RWPE2 (cell line): ENCODE data around the gene PEAK3.

Experiments used
- ATAC-seq: fragments of 200-7000 bp; cut with Tn5 transposase; 3 replicates; pipeline ENCODE4 v1.9.1; 2021; ENCODE audit warnings: low read depth
- DNase-seq: peaks from one replicate; pipeline ENCODE4 v3.0.0-alpha.2; 2020; ENCODE audit warnings: low spot score
- H3K27ac ChIP-seq: fragments of 450-650 bp; 2 replicates; pipeline ENCODE4 v1.5.1; 2017; ENCODE audit warnings: mild to moderate bottlenecking; ENCODE audit not compliant: poor library complexity, severe bottlenecking
- H3K27me3 ChIP-seq: fragments of 250-450 bp; sonication (Bioruptor Pico); 2 replicates; pipeline ENCODE4 v1.5.1; 2021; ENCODE audit warnings: mild to moderate bottlenecking, moderate library complexity; ENCODE audit not compliant: insufficient read depth, poor library complexity, severe bottlenecking
- H3K36me3 ChIP-seq: fragments of 250-450 bp; sonication (Bioruptor Pico); 2 replicates; pipeline ENCODE4 v1.5.1; 2020; ENCODE audit warnings: low read depth, mild to moderate bottlenecking, moderate library complexity
- H3K4me1 ChIP-seq: fragments of 250-450 bp; sonication (Bioruptor Pico); 2 replicates; pipeline ENCODE4 v1.5.1; 2021; ENCODE audit warnings: mild to moderate bottlenecking, moderate library complexity; ENCODE audit not compliant: insufficient read depth, poor library complexity, severe bottlenecking
- H3K4me3 ChIP-seq: fragments of 250-450 bp; sonication (Bioruptor Pico); 2 replicates; pipeline ENCODE4 v1.5.1; 2021; ENCODE audit warnings: mild to moderate bottlenecking, moderate library complexity; ENCODE audit not compliant: severe bottlenecking
- H3K9me3 ChIP-seq: fragments of 250-450 bp; sonication (Bioruptor Pico); 2 replicates; pipeline ENCODE4 v1.5.1; 2021; ENCODE audit warnings: mild to moderate bottlenecking, moderate library complexity; ENCODE audit not compliant: severe bottlenecking
- CTCF ChIP-seq: fragments of 450-650 bp; IDR thresholded peaks from one replicate; pipeline ENCODE4 v1.5.1; 2017; ENCODE audit warnings: mild to moderate bottlenecking, moderate library complexity; ENCODE audit not compliant: poor library complexity, severe bottlenecking

The PEAK3 gene

GRCh38 chr19:2275588-2276428 is 6.2 kb downstream of the PEAK3 start:
- DNase-seq (peak; percentile 52), ATAC-seq (no peak)
- Histone ChIP-seq H3K27ac (no peak overlapping the region), H3K27me3 (no peaks in the 10 kb centered on the region), H3K4me3 (no peak overlapping the region), H3K4me1 (peaks cover 3% of the 10 kb centered on the region), H3K9me3 (no peaks in the 10 kb centered on the region), H3K36me3 (peaks cover 35% of the 10 kb centered on the region)
- TF ChIP-seq CTCF: no peak

GRCh38 chr19:2274931-2275535 is 6.9 kb downstream of the PEAK3 start:
- no peak overlapping the region for H3K4me3 ChIP-seq
- no peaks in the 10 kb centered on the region for H3K9me3 ChIP-seq
- DNase-seq (no peak), ATAC-seq (peak; percentile 11; the same call in 1 of the 3 replicates)
- H3K27me3 ChIP-seq: no peaks in the 10 kb centered on the region
- H3K4me1 ChIP-seq: peaks cover 3% of the 10 kb centered on the region
- H3K36me3 ChIP-seq: peaks cover 40% of the 10 kb centered on the region
- no peak overlapping the region for H3K27ac ChIP-seq
- TF ChIP-seq CTCF: peak; percentile 14

- TF ChIP-seq CTCF: no peak
- Histone ChIP-seq H3K27me3 (no peaks in the 10 kb centered on the region), H3K4me3 (no peak overlapping the region), H3K27ac (peak overlapping the region; percentile 87), H3K36me3 (peaks cover 40% of the 10 kb centered on the region), H3K4me1 (peaks cover 3% of the 10 kb centered on the region), H3K9me3 (no peaks in the 10 kb centered on the region)
- no peak for ATAC-seq
- DNase-seq: no peak
These were observed 7.7 kb downstream of the PEAK3 start for GRCh38 chr19:2274185-2274711.

GRCh38 chr19:2273356-2274184 is 8.4 kb downstream of the PEAK3 start:
- Histone ChIP-seq H3K9me3 (no peaks in the 10 kb centered on the region), H3K36me3 (peaks cover 40% of the 10 kb centered on the region), H3K27me3 (no peaks in the 10 kb centered on the region), H3K27ac (peak overlapping the region; percentile 87), H3K4me3 (no peak overlapping the region), H3K4me1 (peaks cover 5% of the 10 kb centered on the region)
- DNase-seq: peak; percentile 77
- ATAC-seq: peak; percentile 45; the same call in 2 of the 3 replicates
- peak; percentile 92 for TF ChIP-seq CTCF
